DMS 273 (cell line): ENCODE results near the gene FGFRL1.

Experiments
- DNase-seq: peaks from one replicate; lab custom pipeline; 2025; ENCODE audit not compliant: unreplicated experiment; lab: John Stamatoyannopoulos, UW

Gene FGFRL1

DNA sequence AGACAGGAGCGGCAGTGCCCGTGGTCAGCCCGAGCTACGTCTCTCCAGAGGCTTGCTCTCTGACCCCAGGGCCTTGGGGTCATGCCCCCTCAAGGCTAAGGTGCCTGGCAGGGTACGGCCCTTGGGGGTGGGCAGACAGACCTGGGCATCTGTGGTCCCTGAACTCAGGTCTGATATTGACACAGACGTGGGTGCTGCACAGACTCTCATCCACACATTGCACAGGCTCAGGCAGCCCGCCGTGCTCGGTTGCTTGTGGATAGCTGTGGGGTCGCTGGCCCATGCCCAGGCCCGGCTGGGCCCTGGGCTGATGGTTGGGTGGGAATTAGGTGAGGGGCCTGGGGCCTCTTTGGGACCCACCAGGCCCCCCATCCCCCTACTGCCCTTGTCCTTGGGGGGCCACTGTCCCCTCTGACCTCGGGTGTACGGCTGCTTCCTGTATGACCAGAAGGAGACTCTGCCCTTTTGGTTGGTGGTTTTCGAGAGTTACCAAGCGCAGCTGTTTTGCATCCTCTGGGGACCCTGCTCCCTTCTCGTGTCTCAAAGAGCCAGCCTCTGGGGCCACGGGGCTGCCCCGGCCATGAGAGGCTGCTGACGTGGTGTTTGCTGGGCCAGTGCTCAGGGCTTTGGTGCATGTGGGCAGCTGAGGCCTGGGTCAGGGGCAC is 10.1 kb downstream of the FGFRL1 start:
- DNase-seq = no peak

DNA sequence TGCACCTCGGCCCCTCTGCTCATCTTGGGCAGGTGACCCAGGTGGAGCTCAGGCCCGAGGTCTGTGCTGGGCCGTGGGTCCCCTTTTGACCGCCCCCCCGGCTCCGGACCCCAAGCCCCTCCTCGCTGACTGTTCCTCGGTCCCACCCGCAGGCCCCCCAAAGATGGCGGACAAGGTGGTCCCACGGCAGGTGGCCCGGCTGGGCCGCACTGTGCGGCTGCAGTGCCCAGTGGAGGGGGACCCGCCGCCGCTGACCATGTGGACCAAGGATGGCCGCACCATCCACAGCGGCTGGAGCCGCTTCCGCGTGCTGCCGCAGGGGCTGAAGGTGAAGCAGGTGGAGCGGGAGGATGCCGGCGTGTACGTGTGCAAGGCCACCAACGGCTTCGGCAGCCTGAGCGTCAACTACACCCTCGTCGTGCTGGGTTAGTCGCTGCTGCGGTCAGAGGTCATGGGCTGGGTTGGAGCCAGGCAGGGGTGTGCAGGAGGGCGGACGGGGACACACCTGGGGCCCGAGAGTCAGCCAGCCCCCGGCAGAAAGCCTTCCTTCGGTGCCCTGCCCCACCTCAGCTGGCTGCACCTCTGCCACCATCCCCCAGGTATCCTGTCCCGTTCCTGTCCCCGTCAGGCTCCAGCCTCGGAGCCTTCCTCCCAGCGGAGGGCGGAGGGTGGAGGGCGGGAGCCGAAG is 10.8 kb downstream of the FGFRL1 start:
- DNase-seq = no peak

DNA sequence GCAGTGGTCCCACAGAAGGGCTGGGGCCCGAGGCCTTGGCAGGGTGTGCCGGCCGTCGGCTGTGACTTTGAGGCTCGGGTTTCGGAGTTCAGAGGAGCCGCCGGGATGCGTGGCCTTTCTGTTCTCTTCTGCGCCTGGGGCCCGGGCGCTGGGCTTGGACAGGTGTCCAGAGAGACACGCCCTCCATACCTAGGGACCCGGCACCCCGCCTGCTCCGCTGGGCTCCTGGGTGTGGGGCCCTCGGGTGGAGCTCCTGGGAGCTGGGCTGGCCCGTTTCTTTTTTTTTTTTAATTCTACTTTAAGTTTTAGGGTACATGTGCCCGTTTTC is 11.3 kb downstream of the FGFRL1 start:
- no peak for DNase-seq

DNA sequence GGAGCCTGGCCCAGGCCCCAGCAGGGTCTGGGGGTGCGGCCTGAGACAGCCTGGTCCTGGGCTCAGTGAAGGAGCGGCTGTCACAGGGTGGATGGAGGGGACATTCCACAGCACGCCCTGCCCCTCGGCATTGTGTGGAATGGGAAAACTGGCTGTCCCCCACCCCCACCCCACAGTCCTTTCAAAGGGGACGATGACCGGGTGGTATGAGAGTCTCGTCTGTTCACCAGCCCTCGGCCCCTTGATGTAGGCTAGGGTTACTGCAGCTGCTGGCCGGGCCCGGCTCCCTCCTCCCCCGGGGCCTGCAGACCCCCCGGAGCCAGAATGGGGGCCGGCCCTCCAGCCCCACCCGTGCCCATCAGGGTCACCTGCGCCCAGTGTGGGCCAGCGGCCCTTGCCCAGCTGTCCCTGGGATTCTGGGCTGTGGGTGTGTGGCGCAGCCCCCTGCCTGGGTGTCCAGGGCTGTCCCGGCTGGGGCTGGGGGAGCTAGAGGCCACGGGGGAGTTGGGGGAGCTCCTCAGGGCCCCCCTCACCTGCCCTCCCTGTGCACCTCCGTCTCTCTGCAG is 11.7 kb downstream of the FGFRL1 start:
- DNase-seq = no peak

DNA sequence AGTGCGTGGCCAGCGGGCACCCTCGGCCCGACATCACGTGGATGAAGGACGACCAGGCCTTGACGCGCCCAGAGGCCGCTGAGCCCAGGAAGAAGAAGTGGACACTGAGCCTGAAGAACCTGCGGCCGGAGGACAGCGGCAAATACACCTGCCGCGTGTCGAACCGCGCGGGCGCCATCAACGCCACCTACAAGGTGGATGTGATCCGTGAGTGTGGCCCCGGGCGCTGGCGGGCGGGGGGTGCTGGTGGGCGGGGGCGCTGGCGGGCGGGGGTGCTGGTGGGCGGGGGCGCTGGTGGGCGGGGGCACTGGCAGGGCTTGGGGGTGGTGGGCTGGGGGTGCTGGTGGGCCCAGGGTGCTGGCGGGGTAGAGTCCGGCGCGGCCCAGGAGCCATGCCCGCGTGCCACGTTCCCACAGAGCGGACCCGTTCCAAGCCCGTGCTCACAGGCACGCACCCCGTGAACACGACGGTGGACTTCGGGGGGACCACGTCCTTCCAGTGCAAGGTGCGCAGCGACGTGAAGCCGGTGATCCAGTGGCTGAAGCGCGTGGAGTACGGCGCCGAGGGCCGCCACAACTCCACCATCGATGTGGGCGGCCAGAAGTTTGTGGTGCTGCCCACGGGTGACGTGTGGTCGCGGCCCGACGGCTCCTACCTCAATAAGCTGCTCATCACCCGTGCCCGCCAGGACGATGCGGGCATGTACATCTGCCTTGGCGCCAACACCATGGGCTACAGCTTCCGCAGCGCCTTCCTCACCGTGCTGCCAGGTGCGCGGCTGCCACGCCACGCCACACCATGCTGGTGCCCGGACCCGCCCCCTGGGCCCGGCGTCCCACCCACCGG is 12.7 kb downstream of the FGFRL1 start:
- no peak for DNase-seq

DNA sequence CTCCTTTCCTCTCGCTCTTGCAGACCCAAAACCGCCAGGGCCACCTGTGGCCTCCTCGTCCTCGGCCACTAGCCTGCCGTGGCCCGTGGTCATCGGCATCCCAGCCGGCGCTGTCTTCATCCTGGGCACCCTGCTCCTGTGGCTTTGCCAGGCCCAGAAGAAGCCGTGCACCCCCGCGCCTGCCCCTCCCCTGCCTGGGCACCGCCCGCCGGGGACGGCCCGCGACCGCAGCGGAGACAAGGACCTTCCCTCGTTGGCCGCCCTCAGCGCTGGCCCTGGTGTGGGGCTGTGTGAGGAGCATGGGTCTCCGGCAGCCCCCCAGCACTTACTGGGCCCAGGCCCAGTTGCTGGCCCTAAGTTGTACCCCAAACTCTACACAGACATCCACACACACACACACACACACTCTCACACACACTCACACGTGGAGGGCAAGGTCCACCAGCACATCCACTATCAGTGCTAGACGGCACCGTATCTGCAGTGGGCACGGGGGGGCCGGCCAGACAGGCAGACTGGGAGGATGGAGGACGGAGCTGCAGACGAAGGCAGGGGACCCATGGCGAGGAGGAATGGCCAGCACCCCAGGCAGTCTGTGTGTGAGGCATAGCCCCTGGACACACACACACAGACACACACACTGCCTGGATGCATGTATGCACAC is 13.6 kb downstream of the FGFRL1 start:
- DNase-seq = no peak

DNA sequence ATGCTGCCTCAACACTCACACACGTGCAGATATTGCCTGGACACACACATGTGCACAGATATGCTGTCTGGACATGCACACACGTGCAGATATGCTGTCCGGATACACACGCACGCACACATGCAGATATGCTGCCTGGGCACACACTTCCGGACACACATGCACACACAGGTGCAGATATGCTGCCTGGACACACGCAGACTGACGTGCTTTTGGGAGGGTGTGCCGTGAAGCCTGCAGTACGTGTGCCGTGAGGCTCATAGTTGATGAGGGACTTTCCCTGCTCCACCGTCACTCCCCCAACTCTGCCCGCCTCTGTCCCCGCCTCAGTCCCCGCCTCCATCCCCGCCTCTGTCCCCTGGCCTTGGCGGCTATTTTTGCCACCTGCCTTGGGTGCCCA is 14.7 kb downstream of the FGFRL1 start:
- DNase-seq = peak; percentile 57

DNA sequence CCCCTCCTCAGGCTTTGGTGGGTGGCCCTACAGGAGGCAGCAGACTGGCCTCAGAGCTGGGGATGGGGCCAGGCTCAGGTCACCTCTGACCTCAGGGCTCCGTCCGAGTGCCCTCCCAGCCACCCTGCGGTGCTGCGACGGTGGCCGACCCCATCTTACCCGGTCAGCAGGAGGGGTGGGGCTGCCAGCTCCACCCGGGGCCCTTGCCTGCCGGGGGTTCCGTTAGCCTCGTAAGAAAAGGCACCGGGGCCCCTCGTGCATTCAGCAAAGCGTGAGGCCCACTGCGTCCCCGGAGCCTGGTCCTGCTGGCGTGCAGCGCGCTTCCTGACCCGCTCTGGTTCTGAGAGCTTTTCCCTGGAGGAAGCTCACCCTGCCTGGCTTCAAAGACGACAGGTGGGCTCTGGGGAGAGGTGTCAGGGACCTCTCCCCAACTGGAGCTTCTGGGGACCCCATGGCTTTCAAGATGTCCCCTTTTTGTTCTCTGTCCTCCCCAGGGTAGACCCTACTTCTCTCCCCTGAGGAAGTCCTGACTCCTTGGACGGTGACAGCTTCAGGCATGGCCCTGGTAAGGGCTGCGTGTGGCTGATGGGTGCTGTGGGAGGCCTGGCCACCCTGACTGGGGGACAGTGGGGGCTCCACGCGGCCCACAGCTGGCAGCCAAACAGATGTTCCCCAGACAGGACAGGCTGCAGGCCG is 15.9 kb downstream of the FGFRL1 start:
- DNase-seq = no peak

DNA sequence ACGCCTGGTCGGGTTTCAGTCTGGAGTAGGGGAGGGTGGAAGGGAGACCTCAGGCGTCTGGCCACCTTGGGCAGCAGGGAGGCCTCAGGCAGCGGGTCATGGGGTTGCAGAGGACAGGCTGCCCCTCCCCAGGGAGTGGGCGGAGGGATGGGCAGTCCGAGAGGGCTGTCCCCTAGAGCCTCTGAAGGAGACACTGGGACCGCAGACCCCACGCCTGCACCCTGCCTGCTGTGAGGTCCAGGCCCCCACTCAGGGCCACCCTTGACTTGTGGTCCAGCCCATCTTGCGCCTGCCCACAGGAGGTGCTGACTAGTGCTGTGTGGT is 16.5 kb downstream of the FGFRL1 start:
- no peak for DNase-seq

DNA sequence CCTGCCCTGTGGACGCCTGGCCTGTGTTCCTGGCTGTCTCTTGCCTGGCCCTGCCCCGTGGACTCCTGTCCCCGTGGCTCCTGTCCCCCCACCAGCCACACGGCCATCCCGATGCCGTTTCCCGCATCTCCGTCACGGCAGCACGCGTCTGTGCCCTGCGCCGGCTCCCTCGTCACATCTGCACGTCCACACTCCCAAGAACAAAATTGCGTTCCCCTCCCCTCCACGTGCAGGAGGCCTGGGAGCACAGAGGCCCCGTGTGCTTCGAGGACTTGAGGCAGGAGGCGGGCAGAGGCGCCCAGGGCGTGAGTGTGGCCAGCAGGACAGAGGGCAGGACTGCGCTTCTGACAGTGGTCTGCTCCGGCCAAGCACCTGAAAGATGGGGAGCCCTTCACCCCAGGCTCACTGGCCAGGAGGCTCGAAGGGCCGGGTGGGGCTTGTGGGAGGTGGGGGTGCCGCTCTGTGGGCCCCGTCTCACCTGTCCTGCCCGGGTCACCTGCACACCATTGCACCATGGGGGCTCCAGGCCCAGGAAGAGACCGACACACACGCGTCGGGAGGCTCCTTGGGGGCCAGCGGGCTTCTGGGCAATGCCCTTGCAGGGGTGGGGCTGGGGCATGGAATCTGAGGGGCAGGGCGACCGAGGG is 17.3 kb downstream of the FGFRL1 start:
- DNase-seq = no peak

DNA sequence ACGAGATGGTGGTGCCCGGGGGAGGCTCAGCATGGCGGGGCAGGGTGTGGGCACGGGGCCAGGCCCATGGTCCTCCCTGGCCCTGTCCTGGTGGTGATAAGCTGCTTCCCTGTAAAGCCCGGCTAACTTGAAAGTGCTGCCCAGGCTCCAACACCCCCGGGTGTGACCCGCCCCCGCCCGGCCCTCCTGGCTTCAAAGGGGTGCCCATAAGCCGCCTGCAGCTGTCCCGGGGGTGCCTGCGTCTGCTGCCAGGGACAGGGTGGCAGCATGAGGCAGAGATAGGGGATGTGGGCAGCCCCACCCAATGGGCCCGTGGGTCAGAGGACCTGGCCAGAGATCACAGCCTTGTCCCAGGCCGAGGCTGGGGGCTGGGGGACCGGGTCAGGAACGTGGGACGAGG is 18.1 kb downstream of the FGFRL1 start:
- DNase-seq = peak; percentile 27

DNA sequence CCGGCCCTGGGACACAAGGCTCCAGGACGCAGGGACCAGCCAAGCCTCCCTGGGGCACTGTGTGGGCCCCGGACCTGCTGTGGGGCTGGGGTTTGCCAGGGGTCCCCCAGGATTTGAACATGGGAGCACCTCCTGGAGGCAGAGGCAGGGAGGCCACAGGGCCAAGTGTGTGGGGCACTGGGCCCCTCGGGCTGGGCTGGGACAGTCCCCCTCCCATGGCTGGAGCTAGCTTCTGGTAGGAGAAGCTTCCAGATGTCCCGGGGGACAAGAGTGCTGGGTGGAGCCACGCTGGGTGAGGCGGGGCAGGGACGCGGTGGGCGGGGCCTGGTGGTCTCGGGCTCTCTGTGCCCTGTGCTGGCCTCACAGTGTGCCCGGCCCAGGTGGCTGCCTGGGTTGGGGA is 18.6 kb downstream of the FGFRL1 start:
- DNase-seq = peak; percentile 47

DNA sequence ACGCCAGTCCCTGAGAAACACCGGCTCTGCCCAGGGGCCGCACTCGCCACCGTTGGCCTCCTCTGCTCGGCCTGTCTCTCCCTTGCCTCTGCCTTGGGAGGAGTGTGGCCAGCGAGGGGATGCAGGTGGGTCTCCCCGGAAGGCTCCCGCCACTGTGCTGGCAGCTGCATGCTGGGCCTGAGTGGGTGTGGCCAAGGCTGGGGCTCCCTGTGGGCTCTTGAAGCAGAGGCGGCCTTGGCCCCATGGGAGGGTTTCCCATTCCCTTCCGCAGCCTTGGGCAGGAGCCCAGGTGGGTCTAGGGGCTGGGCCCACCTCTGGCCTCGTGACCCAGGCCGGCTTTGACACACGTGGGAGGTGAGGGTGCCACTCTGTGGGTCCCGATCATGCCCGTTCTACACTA is 19.1 kb downstream of the FGFRL1 start:
- no peak for DNase-seq

DNA sequence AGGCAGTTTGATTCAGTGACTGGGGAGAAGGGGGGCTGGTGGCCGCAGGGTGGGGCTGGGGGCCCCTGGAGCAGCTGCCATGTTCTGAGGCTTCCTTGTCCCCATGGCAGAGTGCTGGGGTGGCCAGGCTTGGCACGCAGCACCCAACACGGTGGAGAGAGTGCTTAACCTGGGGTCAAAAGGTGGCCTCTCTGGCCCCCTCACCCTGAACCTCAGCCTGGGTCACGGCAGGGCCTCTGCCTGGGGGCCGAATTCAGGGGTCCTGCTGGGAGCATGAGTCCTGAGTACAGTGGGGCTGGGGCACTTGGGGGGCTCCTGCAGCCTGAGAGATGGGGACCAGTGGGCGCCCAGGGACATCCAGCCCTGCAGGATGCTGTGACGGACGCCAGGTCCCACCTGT is 19.9 kb downstream of the FGFRL1 start:
- DNase-seq = no peak

DNA sequence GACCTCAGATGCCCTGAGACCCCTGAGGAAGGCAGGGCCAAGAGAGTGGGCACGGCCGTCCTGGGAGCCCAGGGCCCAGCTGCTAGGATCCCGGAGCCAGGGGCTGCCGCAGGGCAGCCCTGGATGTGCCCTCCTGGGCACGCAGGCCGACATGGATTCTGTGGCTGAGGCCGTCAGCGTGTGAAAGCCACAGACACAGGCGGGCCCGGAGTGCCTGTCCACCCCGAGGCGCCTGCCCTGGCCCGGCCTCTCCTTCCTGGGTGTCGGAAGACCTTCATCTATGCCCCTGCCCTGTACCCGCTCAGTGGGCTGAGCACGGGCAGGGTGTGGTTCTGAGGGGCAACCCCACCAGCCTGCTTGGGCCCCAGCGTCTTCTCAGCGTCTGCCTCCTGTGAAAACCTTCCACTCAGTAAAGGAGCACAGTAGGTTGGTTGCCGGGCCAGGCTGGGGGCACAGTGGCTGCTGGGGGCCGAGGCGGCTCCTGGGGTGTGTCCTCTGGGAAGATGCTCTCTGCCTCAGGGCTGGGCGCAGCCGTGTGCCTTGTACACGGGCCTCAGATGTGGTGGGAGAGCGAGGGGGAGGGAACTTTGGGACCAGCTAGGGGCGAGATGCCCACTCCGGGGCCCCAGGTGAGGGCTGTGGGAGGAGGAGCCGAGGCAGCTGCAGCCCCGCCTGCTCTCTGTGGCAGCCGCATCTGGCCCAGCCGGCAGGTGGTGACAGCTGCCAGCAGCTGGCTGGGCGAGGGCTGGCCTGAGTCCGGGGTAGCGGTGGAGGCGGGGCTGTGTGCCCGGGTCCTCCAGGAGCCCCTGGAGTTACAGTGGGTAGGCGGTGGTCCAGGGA is 20.8 kb downstream of the FGFRL1 start:
- peak; percentile 66 for DNase-seq

DNA sequence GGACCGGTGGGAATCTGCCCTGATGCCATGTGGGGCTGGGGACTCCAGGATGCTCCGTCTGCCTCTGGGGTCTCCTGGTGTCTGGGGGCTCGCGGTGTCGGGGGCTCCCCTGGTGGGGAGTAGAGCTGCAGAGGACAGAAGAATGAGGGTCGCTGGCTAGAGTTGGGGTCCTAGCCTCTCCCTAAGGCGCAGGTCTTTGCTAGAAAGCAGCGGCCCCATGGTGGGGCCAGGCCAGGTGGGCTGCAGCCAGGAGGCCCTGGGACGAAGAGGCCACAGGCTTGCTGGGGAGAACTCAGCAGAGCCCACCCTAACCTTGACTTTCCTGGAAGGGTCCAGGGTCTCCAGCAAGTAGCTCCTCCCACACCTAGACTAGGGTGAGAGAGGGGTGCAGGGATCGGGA is 21.4 kb downstream of the FGFRL1 start:
- DNase-seq = no peak

DNA sequence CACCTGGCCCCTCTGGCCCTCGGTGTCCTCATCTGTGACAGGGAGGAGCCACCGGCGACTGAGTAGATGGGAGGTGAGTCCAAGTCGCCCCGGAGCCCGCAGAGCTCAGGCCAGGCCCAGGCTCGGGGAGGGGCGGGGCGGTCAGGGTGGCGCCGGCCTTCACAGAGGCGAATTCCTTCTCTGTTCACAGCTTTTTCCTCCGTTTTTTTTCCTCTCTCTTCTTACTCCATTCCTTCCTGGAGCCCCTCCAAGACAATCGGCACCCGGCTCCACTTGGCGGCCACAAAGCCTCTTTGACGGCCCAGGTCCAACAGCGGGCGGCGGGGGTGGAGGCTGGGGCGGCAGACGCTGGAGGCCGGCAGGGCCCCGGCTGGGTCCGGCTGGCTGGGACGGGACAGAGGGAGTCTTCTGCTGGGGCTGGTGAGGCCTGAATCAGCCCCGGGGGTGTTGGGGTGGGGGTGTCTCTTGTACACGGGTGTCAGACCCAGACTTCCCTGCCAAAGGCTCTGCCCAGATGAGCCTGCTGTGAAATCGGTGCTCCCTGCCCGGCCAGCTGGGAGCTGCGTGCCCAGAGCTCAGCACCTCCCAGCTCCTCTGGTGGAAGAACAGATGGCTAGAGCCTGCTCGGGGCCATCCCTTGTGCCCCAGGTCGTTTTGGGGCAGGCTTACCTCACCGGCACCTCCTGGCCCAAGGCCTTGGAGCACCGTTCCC is 22.6 kb downstream of the FGFRL1 start:
- peak; percentile 87 for DNase-seq

DNA sequence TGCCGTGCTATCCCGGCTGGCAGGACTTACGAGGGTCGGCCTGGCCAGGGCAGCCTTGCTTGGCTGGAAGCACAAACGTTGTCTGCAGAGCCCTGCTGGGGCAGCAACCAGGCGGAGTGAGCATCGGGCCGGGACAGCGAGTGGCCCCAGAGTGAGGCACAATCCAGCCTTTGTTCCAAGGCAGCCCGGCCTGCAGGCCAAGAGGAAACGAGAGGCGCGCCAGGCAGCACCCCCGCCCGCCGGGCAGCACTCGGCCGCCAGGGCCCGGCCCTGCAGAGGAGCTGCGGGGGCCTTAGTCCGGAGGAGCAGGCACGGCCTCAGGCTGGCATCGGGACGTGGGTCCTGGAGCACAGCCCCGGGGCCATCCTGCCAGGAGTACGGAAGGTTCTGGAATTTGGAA is 24.1 kb downstream of the FGFRL1 start:
- DNase-seq = no peak

DNA sequence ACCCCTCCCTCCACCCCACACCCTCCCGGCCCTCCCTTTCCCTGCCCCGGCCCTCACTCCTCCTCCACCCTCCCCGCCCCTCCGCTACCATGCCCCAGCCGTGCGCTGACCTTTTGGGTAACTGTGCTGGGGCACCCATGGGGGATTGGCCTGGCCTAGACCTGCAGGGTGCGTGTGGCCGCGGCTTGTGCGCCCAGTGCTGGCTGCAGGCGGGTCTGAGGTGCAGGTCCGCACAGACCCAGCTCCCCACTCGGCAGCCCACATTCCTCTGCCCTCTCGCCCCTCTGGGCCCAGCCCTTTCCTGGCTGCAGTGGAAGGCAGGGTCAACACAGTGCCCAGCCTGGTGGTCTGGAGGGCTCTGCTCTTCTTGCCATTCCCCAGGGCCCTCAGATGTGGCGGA is 24.7 kb downstream of the FGFRL1 start:
- DNase-seq = no peak
